GM18873 (cell line): ENCODE data around the gene ITGB2.

Source experiments
- ATAC-seq: cut with Tn5 transposase; IDR thresholded peaks from one replicate; pipeline ENCODE4 v1.9.1; 2021; ENCODE audit warnings: mild to moderate bottlenecking, moderate library complexity, moderate number of reproducible peaks; ENCODE audit not compliant: unreplicated experiment, low FRiP score

Gene ITGB2

DNA sequence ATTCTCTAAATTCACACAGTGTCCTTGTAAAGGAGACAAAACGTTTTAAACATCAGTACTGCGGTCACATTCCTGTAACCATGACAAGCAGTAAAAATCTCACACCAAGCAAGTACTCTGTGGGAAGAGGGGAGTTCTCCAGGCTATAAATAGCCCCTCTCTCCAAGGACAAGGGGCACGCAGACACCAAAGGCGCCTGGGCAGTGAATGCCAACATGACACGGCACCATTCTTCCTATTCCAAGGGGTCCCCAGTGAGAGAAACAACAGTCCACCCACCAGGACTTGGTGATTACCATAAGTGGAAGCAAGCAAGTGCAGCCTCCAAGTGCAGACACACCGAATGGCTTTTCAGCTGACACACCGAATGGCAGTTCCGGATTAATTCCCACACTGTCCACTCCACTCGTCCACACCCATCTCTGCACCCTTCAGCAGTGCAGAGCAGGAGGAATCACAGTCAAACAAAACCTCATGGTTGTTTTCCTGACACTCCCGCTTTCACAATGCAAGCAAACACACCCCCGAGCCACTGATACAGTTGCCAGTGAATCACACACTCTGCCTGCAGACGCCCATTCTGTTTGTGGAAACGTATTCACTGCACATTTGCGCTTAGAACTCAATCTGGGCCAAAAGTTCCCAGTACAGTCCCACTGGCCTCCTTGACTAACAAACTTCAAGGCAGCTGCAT is 49.0 kb downstream of the ITGB2 start:
- no peak for ATAC-seq

DNA sequence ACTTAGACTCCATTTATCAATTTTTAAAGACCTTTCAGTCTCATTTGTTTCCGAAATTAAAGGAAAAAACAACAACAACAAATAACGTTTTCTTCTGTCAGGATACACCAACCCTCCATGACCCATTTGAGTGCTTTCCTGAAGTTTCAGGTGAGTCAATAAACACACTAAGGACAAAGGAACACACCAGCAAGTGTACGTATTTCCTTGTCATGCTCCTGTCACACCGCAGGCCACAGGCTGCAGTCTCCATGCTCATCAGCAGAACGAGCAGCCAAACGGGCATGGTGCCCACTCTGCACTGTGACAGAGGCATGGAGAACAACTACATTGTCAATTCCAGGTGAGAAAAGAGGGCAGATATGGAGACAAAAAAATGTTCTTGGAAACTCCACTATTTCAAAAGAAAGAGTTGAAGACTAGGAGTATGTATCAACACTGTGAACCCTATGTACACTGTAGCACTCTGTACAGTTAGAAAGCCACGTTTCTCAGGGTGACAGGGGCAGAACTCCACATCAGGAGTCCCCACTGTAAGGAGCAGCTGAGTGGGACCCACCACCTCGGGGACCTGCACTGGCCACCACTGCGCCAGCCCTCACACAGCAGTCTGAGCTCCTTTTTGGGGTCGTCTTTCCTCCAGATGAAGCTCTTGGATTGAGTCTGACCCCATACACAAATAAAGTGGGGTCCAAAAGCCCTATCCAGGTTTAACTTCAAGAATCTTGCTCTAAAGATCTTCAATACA is 49.8 kb downstream of the ITGB2 start:
- ATAC-seq, result no peak

DNA sequence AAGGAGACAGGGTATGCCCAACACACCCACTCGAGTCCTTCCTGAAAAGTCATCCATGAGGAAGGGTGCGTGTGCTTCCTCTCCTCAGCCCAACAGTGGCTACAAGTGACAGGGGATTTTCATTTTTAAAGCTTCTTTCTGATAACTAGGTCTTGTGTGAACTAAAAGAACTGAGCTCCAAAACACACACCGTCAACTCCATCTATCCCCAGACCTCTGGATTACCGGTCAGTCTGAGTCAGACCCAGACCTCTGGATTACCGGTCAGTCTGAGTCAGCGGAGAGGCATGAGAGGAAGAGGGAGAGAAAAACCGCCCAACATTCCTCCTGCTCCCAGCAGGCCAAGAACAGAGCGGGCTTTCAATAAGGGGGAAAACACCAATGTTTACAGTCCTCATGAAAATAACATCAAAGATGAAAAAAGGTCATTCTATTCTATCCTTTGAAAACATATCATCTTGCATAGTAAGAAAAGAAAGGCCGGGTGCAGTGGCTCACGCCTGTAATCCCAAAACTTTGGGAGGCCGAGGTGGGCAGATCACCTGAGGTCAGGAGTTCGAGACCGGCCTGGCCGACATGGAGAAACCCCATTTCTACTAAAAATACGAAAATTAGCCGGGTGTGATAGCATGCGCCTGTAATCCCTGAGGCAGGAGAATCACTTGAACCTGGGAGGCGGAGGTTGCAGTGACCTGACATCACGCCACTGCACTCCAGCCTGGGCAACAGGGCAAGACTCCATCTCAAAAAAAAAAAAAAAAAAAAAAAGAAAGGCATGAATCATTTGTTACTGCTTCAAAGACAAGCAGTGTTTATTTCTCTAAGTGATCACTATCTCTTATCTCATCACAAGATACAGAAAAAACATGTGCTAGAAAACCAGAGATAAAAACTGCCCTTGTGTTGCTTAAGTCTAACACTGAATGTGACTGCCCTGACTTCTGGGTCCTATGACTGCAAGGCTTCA is 50.6 kb downstream of the ITGB2 start:
- no peak for ATAC-seq

DNA sequence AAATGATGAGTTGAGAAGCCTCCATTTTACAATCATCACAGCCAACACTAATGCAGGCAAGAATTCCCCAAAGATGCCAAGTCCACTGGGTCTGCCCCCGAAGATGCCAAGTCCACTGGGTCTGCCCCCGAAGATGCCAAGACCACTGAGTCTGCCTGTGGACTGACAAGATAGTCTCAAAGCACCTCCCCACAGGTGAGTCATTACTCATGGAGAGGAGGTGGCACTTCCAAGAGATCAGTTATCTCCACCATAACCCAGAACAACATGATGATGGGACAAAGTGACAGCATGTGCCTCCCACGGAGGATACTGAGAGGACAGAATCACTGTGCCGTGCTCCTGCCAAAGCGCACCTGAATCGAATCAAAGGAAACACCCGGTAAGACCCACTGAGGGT is 52.0 kb downstream of the ITGB2 start:
- ATAC-seq, result no peak

DNA sequence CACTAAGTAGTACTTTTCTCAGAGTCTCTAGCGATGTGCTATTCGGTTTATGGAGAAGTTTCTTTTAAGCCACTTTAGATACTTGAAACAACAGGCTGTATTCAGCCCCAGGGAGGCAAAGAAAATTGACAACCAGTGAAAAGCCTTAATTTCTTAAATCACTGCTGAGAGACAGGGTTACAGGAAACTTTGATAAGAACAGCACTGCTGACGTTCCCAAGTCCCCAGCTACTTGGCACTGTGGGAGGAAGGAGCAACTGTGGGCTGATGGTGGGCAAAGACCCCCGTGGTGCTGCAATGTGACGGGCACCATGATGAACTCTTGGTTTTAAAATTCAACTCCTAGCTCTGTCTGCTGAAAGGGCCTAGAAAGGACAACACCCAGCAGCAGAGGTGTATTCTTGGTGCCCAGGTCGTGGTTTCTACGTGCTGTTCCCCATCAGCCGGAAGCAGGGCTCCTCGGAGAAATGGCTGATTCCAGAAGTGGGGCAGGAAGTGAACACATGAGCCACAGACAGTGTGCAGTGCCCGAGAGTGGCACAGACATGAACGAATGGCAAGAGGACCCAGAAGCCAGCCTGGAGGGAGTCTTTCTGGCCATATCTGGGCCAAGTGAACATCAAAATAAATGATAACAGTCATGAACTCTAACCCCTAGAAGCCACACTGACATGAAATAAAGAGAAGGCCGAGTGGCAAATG is 52.5 kb downstream of the ITGB2 start:
- ATAC-seq, result no peak

DNA sequence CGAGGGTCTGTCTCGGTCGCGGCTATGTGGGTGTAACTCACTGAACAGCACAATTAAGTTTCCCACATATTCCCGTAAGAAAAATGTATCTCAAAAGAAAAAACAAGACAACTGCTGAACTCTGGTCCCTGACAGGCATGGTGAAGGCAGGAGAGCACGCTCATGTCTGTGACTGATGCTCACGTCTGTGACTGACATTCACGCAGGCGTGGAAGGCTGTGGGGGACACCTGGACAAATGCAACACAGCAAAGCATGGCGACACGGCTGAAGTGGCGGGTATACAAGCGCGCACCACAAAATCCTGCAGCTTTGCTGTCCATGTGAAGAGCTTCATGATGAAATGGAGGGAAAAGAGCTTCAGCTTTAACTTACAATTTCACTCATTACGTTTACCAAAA is 53.2 kb downstream of the ITGB2 start:
- no peak for ATAC-seq

DNA sequence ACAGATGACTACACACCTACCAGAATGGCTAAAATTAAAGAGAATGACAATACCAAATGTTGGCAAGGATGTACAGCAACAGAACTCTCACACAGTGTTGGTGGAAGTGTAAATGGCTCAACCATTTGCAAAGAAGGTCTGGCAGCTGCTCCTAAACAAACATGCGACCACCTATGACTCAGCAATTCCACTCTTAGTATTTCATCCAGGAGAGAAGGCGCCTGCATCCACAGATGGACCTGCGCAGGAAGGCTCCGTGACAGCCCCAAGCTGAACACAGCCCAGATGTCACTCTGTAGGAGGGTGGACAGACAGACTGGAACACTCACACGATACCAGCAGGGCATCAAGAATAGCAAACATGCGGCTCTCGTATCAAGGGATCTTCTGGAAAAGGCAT is 53.9 kb downstream of the ITGB2 start:
- ATAC-seq, result no peak

DNA sequence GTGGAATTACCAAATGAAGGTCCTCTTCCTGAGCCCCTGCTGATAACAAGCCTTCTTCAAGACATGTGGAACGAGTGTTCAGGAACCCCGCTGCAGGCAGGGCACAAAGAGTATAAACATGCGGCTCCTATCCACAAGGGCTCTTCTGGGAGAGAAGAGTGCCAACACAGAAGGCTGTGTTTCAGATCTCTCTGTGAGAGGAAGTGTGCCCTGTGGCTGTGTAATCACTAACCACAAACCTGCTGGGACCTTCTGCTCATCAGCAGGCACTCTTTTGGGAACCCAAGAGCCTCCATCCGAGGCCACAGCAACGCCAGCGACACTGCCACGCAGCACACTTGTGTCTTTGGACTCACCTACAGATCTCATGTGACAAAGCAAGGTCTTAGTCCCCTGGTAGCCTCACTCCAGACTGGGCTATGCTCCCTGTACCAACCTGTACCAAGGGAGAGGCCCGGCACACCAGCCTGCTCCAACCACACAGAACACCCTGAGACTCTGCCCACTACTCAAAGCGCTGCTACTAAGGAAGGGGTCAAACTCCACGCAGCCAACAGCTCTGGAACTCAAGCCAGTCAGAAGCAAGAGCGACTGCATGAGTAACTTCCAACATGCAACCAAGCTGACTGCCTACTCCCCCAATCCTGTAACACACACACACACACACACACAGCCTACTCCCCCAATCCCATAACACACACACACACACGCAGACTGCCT is 55.0 kb downstream of the ITGB2 start:
- ATAC-seq, result no peak

DNA sequence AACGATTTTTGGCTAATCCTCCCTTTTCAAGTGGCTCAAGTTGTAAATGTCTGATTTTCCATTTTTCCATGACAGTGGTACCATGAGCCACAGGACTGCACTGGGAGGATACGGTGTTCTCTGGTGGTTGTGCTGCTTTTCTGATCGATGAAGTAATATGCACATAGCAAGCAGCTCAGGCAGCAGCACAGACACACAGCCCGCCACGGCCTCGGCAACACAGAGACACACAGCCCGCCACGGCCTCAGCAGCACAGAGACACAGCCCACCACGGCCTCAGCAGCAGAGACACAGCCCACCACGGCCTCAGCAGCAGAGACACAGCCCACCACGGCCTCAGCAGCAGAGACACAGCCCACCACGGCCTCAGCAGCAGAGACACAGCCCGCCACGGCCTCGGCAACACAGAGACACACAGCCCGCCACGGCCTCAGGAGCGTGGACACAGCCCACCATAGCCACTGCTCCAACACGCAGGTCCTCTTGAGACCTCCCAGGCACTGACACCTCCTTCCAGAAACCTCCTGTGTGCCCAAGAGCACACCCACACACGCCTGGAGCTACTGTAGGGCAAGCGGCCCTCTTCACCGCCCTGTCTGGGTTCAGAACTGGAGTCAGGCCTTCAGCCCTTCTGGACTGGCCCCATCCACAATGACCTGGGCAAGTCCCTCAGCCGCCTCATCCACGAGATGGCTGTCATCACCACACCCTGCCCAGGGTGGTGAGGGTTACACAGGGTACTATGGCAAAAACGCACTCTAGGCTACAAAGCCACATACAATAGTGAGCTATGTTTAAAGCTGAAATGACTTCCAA is 57.6 kb downstream of the ITGB2 start:
- no peak for ATAC-seq

DNA sequence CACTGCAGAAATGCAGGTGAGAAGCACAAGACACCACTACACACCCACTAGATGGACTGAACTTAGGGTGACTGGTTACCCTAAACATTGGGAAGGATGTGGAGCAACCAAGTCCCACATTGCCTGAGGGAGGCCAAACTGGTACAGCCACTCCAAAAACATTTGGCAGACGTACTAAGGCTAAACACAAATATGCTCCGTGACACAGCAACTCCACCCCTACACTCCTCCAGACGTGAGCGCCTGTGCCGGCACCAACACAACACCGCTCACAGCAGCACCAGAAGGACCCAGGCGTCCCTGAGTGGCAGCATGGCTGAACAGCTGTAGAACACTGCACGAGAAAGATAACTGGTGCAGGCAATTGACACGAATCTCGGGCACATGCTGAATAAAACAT is 61.9 kb downstream of the ITGB2 start:
- ATAC-seq, result no peak

DNA sequence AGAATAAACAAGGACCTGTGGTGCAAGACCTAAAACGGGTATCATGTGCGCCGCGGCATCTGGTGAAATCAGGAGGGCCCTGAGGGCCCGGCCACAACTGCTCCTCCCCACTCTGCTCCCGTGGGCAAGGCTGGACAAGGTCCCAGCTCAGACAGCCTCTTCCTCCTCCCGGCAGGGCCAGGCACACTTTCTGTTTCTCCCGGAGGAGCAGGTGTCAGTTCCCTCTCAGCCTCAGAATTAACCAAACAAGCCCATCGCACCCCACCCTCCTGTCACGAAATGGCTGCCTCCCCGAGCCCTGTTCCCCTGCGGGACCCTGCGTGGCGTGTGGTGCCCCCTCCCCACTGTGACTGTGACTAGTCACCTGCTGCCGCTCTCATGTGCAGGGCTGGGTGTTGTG is 62.4 kb downstream of the ITGB2 start:
- no peak for ATAC-seq

DNA sequence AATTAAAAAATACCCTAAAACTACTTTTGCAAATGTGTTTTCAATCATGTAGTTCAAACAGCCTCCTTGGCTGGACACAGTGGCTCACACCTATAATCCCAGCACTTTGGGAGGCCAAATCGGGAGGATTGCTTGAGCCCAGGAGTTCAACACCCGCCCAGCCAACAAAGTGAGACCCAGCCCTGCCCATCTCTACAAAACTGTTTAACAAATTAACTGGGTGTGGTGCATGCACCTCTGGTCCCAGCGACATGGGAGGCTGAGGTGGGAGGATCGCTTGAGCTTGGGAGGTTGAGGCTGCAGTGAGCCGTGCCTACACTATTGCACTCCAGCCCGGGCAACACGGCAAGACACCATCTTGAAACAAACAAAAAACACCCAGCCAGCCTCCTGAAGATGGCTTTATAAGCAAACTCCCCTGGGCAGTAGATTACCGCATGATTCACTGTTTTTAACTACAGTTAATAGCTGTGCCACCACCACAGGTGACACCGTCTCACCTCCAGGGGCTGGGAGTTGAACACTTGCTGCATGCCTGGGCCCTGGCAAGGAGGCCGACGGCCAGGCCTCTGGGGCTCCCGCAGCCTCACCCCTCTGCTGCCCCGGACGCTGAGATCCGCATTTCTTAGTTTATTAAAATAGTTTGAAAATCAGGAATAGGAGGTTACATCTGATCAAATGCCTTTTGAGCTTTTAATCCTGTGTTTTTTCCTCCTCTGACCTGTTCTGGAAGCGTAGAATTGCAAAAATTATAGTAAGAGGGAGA is 63.4 kb downstream of the ITGB2 start:
- no peak for ATAC-seq

DNA sequence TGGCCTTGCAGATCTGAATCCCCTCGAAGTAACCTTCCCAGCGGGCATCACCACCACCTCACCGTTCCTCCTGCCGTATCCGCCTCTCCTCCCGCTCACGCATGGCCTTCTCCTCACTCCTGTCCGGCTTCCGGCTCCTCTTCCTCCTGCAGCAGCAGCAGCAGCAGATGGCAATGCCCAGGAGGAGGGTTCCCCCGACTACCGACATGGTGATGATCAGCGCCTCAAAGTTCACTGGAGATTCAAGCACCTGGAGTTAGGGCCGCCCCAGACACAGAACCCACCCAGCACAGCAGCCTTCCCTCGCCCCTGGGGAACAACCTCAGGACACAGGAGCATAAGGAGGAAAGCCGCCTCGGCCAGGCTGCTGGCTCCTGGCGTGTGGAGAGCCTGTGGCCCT is 64.6 kb downstream of the ITGB2 start:
- no peak for ATAC-seq

DNA sequence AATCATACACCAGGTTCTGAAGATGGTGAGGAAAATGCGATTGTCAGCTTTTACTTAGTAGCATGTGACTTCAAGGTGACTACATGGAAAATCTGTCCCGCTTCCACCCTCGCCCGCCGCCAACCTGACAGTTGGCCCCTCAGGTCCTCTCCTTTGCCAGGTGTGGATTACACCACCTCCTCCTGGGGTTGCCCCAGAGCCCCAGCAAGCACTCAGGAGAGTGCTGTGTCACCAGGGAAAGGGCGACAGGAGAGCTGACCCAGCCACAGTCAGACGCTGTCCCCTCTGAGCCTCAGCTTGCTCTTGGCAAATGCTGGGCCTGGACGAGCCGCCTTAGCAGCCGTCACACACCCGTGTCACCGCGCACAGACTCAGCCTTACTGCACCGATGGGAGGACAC is 65.1 kb downstream of the ITGB2 start:
- no peak for ATAC-seq

DNA sequence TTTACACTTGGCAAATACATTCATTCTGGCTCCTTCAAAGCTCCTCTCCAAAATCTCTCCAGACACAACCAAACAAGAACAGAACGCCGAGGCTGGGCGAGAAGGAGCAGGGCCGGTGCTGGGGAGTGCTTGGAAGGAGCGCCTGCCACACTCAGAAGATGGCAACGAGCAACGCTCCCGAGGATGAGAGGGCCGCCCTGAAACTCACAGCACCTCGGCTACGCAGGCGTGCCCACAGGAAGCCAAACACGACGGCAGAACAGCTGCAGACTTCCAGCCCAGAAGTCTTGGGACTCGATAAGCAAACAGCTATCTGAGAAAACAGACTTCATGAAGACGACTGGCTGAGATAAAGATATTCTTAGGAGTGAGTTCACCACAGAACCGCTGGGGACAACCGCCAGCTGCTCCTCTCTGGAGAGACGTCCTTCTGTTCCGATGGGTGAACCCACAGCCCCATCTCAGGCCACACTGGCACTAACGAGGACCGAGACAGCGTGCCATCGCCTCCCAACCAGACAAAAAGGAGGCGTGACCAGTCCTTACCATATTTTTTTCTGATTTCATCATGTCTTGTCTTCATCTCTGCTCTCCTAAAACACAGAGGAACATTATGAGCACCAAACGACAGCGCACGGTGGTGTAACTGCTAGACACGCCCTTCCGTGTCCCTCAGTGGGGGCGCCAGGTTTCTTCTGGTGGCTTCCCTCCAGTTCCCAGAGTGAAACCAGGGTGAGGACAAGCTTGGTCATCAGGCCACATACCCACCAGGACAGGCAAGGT is 65.8 kb downstream of the ITGB2 start:
- ATAC-seq, result no peak

DNA sequence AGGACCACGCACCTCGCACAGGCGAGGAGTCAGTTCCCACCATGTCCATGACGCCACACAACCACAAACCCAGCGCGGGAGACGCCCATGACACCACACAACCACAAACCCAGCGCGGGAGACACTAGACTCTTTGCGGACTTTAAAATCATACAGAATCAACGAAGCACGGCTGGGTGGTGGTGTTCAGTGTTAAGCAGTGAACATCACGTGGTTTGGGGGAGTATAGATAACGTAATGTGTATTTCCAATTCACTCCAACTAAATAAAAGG is 66.4 kb downstream of the ITGB2 start:
- no peak for ATAC-seq

DNA sequence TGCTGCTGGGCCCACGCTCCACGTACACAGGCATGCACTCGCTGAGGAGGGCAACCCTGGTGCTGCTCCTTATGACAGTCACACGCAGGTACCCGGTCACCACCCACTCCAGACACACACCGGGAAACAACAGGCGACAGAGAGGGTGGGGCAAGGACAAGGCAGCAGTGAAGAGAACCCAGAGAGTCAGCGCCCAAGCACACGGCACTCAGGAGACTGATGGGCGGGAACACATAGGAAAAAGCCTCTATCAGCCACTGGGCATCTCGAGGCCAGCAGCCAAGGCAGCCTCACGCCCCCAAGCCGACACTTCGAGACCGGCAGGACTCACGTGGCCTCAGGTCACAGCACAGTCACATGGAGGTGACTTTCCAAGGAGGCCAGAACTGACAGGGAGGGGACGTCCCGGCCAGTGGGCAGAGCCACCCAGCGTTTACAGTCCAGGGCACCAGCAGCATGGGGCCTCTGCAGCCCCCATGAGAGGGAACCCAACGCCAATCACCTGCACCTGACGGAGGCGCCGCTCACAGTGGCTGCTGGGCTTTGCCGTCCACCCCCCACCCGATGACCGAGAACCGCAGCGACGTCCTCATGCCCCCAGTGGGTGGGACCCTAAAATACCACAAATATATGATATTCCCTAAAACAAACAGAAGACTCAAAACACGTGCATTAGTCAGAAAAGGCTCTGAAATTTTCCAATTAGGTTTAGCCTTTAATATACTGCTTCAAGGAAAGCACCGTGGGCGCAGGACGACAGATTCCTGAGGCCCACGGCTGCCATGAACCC is 66.9 kb downstream of the ITGB2 start:
- ATAC-seq, result no peak
